ENCODE data around the gene CDC123.

CDC123 gene

GRCh38 chr10:12207114-12207513 is 11.1 kb downstream of the CDC123 start:
- no peaks in the 10 kb centered on the region for H3K9me2 ChIP-seq (replicated peaks; ENCODE audit: low read depth, low read length)
- H2AFZ ChIP-seq (ENCODE audit: low read length), result no peak overlapping the region
- no peak overlapping the region for H3K9ac ChIP-seq (ENCODE audit: low read depth, low read length, poor library complexity, severe bottlenecking)
- H4K20me1 ChIP-seq (ENCODE audit: insufficient read depth, low read length, poor library complexity, severe bottlenecking), result peaks cover 18% of the 10 kb centered on the region
- no peak overlapping the region for H3K4me3 ChIP-seq (ENCODE audit: low read length, poor library complexity, severe bottlenecking)
- H3F3A ChIP-seq (ENCODE audit: low read depth), result no peaks in the 10 kb centered on the region
- peaks cover 56% of the 10 kb centered on the region; the same call in 1 of the 2 replicates for H3K36me3 ChIP-seq (ENCODE audit: insufficient read depth, low read length)
- no peak overlapping the region for H3K4me2 ChIP-seq (ENCODE audit: low read depth, low read length, poor library complexity, severe bottlenecking)
- TF ChIP-seq EZH2phosphoT487 (IDR thresholded peaks at IDR 0.05; ENCODE audit: borderline replicate concordance) (no peak), CTCF (conservative IDR thresholded peaks at IDR 0.05; ENCODE audit: low read length) (no peak)
- no peaks in the 10 kb centered on the region for H3K9me3 ChIP-seq (ENCODE audit: insufficient read depth, low read depth, low read length)
- no peaks in the 10 kb centered on the region for H3K4me1 ChIP-seq (ENCODE audit: insufficient read depth, low read length, poor library complexity, severe bottlenecking)
- no peaks in the 10 kb centered on the region for H3K27me3 ChIP-seq (ENCODE audit: insufficient read depth, low read length, poor library complexity, severe bottlenecking)
- peaks cover 49% of the 10 kb centered on the region for H3K79me2 ChIP-seq (ENCODE audit: insufficient read depth, low read length)

- no peak overlapping the region for H3K4me2 ChIP-seq (ENCODE audit: low read depth, low read length, poor library complexity, severe bottlenecking)
- peaks cover 36% of the 10 kb centered on the region for H3K79me2 ChIP-seq (ENCODE audit: insufficient read depth, low read length)
- no peak overlapping the region for H3K4me3 ChIP-seq (ENCODE audit: low read length, poor library complexity, severe bottlenecking)
- no peaks in the 10 kb centered on the region for H3F3A ChIP-seq (ENCODE audit: low read depth)
- peaks cover 11% of the 10 kb centered on the region for H4K20me1 ChIP-seq (ENCODE audit: insufficient read depth, low read length, poor library complexity, severe bottlenecking)
- no peak overlapping the region for H3K9ac ChIP-seq (ENCODE audit: low read depth, low read length, poor library complexity, severe bottlenecking)
- H3K36me3 ChIP-seq (ENCODE audit: insufficient read depth, low read length), result peaks cover 59% of the 10 kb centered on the region; the same call in 1 of the 2 replicates
- no peak for TF ChIP-seq CTCF (conservative IDR thresholded peaks at IDR 0.05; ENCODE audit: low read length)
- no peak for TF ChIP-seq EZH2phosphoT487 (IDR thresholded peaks at IDR 0.05; ENCODE audit: borderline replicate concordance)
- H2AFZ ChIP-seq (ENCODE audit: low read length), result no peak overlapping the region
- no peaks in the 10 kb centered on the region for H3K9me3 ChIP-seq (ENCODE audit: insufficient read depth, low read depth, low read length)
- H3K4me1 ChIP-seq (ENCODE audit: insufficient read depth, low read length, poor library complexity, severe bottlenecking), result no peaks in the 10 kb centered on the region
- no peaks in the 10 kb centered on the region for H3K9me2 ChIP-seq (replicated peaks; ENCODE audit: low read depth, low read length)
- H3K27me3 ChIP-seq (ENCODE audit: insufficient read depth, low read length, poor library complexity, severe bottlenecking), result no peaks in the 10 kb centered on the region
Observed at GRCh38 chr10:12208460-12208859, 12.5 kb downstream of the CDC123 start.

GRCh38 chr10:12212454-12212853 is 16.5 kb downstream of the CDC123 start:
- H3K79me2 ChIP-seq (ENCODE audit: insufficient read depth, low read length), result peaks cover 4% of the 10 kb centered on the region
- peaks cover 20% of the 10 kb centered on the region for H4K20me1 ChIP-seq (ENCODE audit: insufficient read depth, low read length, poor library complexity, severe bottlenecking)
- no peaks in the 10 kb centered on the region for H3K9me2 ChIP-seq (replicated peaks; ENCODE audit: low read depth, low read length)
- H3F3A ChIP-seq (ENCODE audit: low read depth), result no peaks in the 10 kb centered on the region
- no peaks in the 10 kb centered on the region for H3K9me3 ChIP-seq (ENCODE audit: insufficient read depth, low read depth, low read length)
- no peak overlapping the region for H3K9ac ChIP-seq (ENCODE audit: low read depth, low read length, poor library complexity, severe bottlenecking)
- H3K27me3 ChIP-seq (ENCODE audit: insufficient read depth, low read length, poor library complexity, severe bottlenecking), result no peaks in the 10 kb centered on the region
- H3K4me2 ChIP-seq (ENCODE audit: low read depth, low read length, poor library complexity, severe bottlenecking), result no peak overlapping the region
- H3K36me3 ChIP-seq (ENCODE audit: insufficient read depth, low read length), result peaks cover 70% of the 10 kb centered on the region
- no peak for TF ChIP-seq EZH2phosphoT487 (IDR thresholded peaks at IDR 0.05; ENCODE audit: borderline replicate concordance)
- TF ChIP-seq CTCF (conservative IDR thresholded peaks at IDR 0.05; ENCODE audit: low read length), result no peak
- H3K4me1 ChIP-seq (ENCODE audit: insufficient read depth, low read length, poor library complexity, severe bottlenecking), result peaks cover 10% of the 10 kb centered on the region
- no peak overlapping the region for H2AFZ ChIP-seq (ENCODE audit: low read length)
- H3K4me3 ChIP-seq (ENCODE audit: low read length, poor library complexity, severe bottlenecking), result no peak overlapping the region
